HK-2 (cell line): ENCODE results near the gene BMAL1.

Source experiments
- DNase-seq: peaks from one replicate; pipeline ENCODE4 v3.0.0-alpha.2; 2018; ENCODE audit not compliant: unreplicated experiment

Gene BMAL1

GRCh38 chr11:13317293-13318080 lies 39.9 kb downstream of the BMAL1 start:
- DNase-seq, result no peak

GRCh38 chr11:13318498-13319295 lies 41.1 kb downstream of the BMAL1 start:
- no peak for DNase-seq

- no peak for DNase-seq
These were observed 43.1 kb downstream of the BMAL1 start for GRCh38 chr11:13320688-13321087.

GRCh38 chr11:13321431-13321830 lies 43.8 kb downstream of the BMAL1 start:
- DNase-seq, result no peak

GRCh38 chr11:13324141-13324540 lies 46.6 kb downstream of the BMAL1 start:
- no peak for DNase-seq

- DNase-seq, result no peak
These were observed 47.1 kb downstream of the BMAL1 start for GRCh38 chr11:13324709-13325108.

- no peak for DNase-seq
These were observed 49.8 kb downstream of the BMAL1 start for GRCh38 chr11:13327421-13327820.

- no peak for DNase-seq
These were observed 50.7 kb downstream of the BMAL1 start for GRCh38 chr11:13328286-13328685.

GRCh38 chr11:13329670-13330356 lies 52.2 kb downstream of the BMAL1 start:
- no peak for DNase-seq

- no peak for DNase-seq
These were observed 54.5 kb downstream of the BMAL1 start for GRCh38 chr11:13332124-13332523.

- no peak for DNase-seq
These were observed 55.9 kb downstream of the BMAL1 start for GRCh38 chr11:13333456-13333957.

- no peak for DNase-seq
These were observed 56.6 kb downstream of the BMAL1 start for GRCh38 chr11:13334034-13334786.

GRCh38 chr11:13335319-13335718 lies 57.7 kb downstream of the BMAL1 start:
- peak; percentile 40 for DNase-seq

GRCh38 chr11:13336246-13336878 lies 58.8 kb downstream of the BMAL1 start:
- no peak for DNase-seq

- no peak for DNase-seq
These were observed 60.4 kb downstream of the BMAL1 start for GRCh38 chr11:13338019-13338426.

- DNase-seq, result peak; percentile 41
These were observed 61.0 kb downstream of the BMAL1 start for GRCh38 chr11:13338427-13339069.

- DNase-seq, result peak; percentile 53
These were observed 61.9 kb downstream of the BMAL1 start for GRCh38 chr11:13339195-13340153.

- no peak for DNase-seq
These were observed 63.4 kb downstream of the BMAL1 start for GRCh38 chr11:13341026-13341425.

GRCh38 chr11:13343067-13343466 lies 65.5 kb downstream of the BMAL1 start:
- DNase-seq, result no peak
